HepG2 (cell line): ENCODE data around the gene JCAD.

ENCODE experiments used
- KDM3A ChIP-seq: IDR thresholded peaks from 2 replicates; pipeline ENCODE4 v1.6.1; 2018; ENCODE audit warnings: low read depth, missing compliant biosample characterization
- ZNF274 ChIP-seq: sonication (generic); formaldehyde crosslinking; IDR thresholded peaks from 2 replicates; pipeline ENCODE4 v1.5.1; 2020; ENCODE audit warnings: mild to moderate bottlenecking, missing genetic modification reagents

DNA sequence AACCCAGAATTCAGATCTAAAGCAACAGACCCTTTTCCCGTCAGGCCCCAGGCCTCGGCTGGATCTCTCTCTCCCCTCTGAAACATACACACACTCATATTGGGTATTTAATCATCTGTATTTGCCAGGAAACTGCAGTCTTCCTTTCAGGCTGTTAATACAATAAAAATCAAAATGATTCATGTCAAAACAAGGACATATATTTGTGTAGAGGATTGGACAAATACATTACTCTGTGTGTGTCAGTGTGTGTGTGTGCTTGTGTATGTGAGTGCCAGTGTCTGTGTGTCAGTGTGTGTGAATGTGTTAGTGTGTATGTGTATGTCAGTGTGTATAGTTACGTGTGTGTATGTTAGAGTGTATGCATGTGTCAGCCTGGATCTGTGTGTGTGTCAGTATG, 90.8 kb downstream of the JCAD start:
- no peak for TF ChIP-seq ZNF274 (CRISPR knock-in tag)
- TF ChIP-seq KDM3A = no peak
